Mononuclear cell (primary cell): ENCODE results near the gene RNF213. TPM values are rescaled to one million over a fixed set of nuclear protein-coding genes. Genes with fewer than 3 reads are reported as not detected.

Source experiments
- H3K27me3 ChIP-seq: 2 replicates; pipeline ENCODE4 v1.6.0; 2011; ENCODE audit warnings: low read length, control low read depth; ENCODE audit not compliant: insufficient read depth
- H3K4me1 ChIP-seq: 2 replicates; pipeline ENCODE4 v1.5.1; 2011; ENCODE audit warnings: mild to moderate bottlenecking, low read length, control low read depth; ENCODE audit not compliant: insufficient read depth
- H3K4me3 ChIP-seq: 2 replicates; pipeline ENCODE4 v1.5.1; 2011; ENCODE audit warnings: mild to moderate bottlenecking, low read length, moderate library complexity
- H3K9me3 ChIP-seq: 2 replicates; pipeline ENCODE4 v1.5.1; 2011; ENCODE audit warnings: low read depth, mild to moderate bottlenecking, control low read depth, low read length
- total RNA-seq: library from RNA; depleted of rRNA; stranded (reverse); fragments of >200 nt; gene quantifications from one replicate; pipeline ENCODE4 v1.2.3, GENCODE V29; 2012

Gene RNF213
- total RNA-seq, 1 donor = 234 TPM

- H3K9me3 ChIP-seq = no peaks in the 10 kb centered on the region
- H3K4me3 ChIP-seq = no peak overlapping the region
- H3K4me1 ChIP-seq = peaks cover 7% of the 10 kb centered on the region
- H3K27me3 ChIP-seq = no peaks in the 10 kb centered on the region
Measured at GRCh38 chr17:80421381-80422090, 160.9 kb downstream of the RNF213 start.

GRCh38 chr17:80422276-80422675, 161.6 kb downstream of the RNF213 start:
- H3K4me1 ChIP-seq = peaks cover 12% of the 10 kb centered on the region
- no peaks in the 10 kb centered on the region for H3K9me3 ChIP-seq
- no peak overlapping the region for H3K4me3 ChIP-seq
- no peaks in the 10 kb centered on the region for H3K27me3 ChIP-seq

- Histone ChIP-seq H3K27me3 (no peaks in the 10 kb centered on the region), H3K4me1 (peaks cover 12% of the 10 kb centered on the region), H3K9me3 (no peaks in the 10 kb centered on the region), H3K4me3 (no peak overlapping the region)
Measured at GRCh38 chr17:80422981-80423380, 162.3 kb downstream of the RNF213 start.

GRCh38 chr17:80423536-80424225, 163.0 kb downstream of the RNF213 start:
- Histone ChIP-seq H3K4me1 (peaks cover 12% of the 10 kb centered on the region), H3K9me3 (no peaks in the 10 kb centered on the region), H3K4me3 (no peak overlapping the region), H3K27me3 (no peaks in the 10 kb centered on the region)

- H3K4me1 ChIP-seq = peaks cover 12% of the 10 kb centered on the region
- no peaks in the 10 kb centered on the region for H3K9me3 ChIP-seq
- no peak overlapping the region for H3K4me3 ChIP-seq
- no peaks in the 10 kb centered on the region for H3K27me3 ChIP-seq
Measured at GRCh38 chr17:80424261-80424660, 163.6 kb downstream of the RNF213 start.

- H3K9me3 ChIP-seq = no peaks in the 10 kb centered on the region
- no peak overlapping the region for H3K4me3 ChIP-seq
- peaks cover 12% of the 10 kb centered on the region for H3K4me1 ChIP-seq
- H3K27me3 ChIP-seq = no peaks in the 10 kb centered on the region
Measured at GRCh38 chr17:80424878-80425765, 164.5 kb downstream of the RNF213 start.

- Histone ChIP-seq H3K4me3 (no peak overlapping the region), H3K4me1 (peaks cover 12% of the 10 kb centered on the region), H3K27me3 (no peaks in the 10 kb centered on the region), H3K9me3 (no peaks in the 10 kb centered on the region)
Measured at GRCh38 chr17:80425835-80426426, 165.3 kb downstream of the RNF213 start.

GRCh38 chr17:80426671-80427326, 166.1 kb downstream of the RNF213 start:
- Histone ChIP-seq H3K4me1 (peaks cover 12% of the 10 kb centered on the region), H3K27me3 (no peaks in the 10 kb centered on the region), H3K4me3 (no peak overlapping the region), H3K9me3 (no peaks in the 10 kb centered on the region)

GRCh38 chr17:80427366-80428282, 167.0 kb downstream of the RNF213 start:
- Histone ChIP-seq H3K4me3 (no peak overlapping the region), H3K27me3 (no peaks in the 10 kb centered on the region), H3K9me3 (no peaks in the 10 kb centered on the region), H3K4me1 (peaks cover 12% of the 10 kb centered on the region)

GRCh38 chr17:80428363-80428762, 167.7 kb downstream of the RNF213 start:
- Histone ChIP-seq H3K4me1 (peaks cover 12% of the 10 kb centered on the region), H3K9me3 (no peaks in the 10 kb centered on the region), H3K4me3 (no peak overlapping the region), H3K27me3 (no peaks in the 10 kb centered on the region)

GRCh38 chr17:80428796-80429195, 168.1 kb downstream of the RNF213 start:
- H3K4me3 ChIP-seq = no peak overlapping the region
- H3K27me3 ChIP-seq = no peaks in the 10 kb centered on the region
- H3K4me1 ChIP-seq = peaks cover 12% of the 10 kb centered on the region
- no peaks in the 10 kb centered on the region for H3K9me3 ChIP-seq

GRCh38 chr17:80429356-80430275, 169.0 kb downstream of the RNF213 start:
- Histone ChIP-seq H3K4me3 (no peak overlapping the region), H3K9me3 (no peaks in the 10 kb centered on the region), H3K27me3 (no peaks in the 10 kb centered on the region), H3K4me1 (peaks cover 6% of the 10 kb centered on the region)
